ENCODE results near the gene SDCCAG8. TPM values are rescaled to one million over a fixed set of nuclear protein-coding genes. Genes with fewer than 3 reads are reported as not detected.

Gene SDCCAG8
- total RNA-seq, 1 experiment from 2014 or later = 10.0 TPM

- Histone ChIP-seq H3K9me3 (ENCODE audit: control insufficient read depth, low read depth, low read length) (no peaks in the 10 kb centered on the region), H3K23me2 (ENCODE audit: insufficient read length, low read depth, low read length, poor library complexity, severe bottlenecking) (no peaks in the 10 kb centered on the region), H3K4ac (ENCODE audit: low read depth, low read length) (no peak overlapping the region), H3K18ac (ENCODE audit: insufficient read length, low read depth, low read length) (no peak overlapping the region), H3K9ac (ENCODE audit: extremely low read depth, insufficient read length, low read length) (no peak overlapping the region), H4K5ac (ENCODE audit: insufficient read length, low read depth, low read length) (no peak overlapping the region), H3K79me1 (ENCODE audit: insufficient read depth, low read depth, low read length, poor library complexity, severe bottlenecking) (no peaks in the 10 kb centered on the region), H4K8ac (replicated peaks; ENCODE audit: insufficient read length, low read depth, low read length) (no peak overlapping the region), H3T11ph (ENCODE audit: low read length) (no peak overlapping the region), H3K79me2 (ENCODE audit: insufficient read depth, low read length) (no peaks in the 10 kb centered on the region), H2BK20ac (ENCODE audit: low read depth, low read length, poor library complexity, severe bottlenecking) (no peak overlapping the region), H3K14ac (ENCODE audit: insufficient read depth, low read length) (no peak overlapping the region), H2AK5ac (ENCODE audit: insufficient read length, low read length) (no peak overlapping the region), H3K4me1 (ENCODE audit: insufficient read depth, low read length) (no peaks in the 10 kb centered on the region; the same call in 1 of the 2 replicates), H2BK15ac (ENCODE audit: low read depth, low read length) (no peak overlapping the region), H2AFZ (ENCODE audit: low read length) (no peak overlapping the region), H3K56ac (ENCODE audit: insufficient read length, low read depth, low read length) (no peak overlapping the region), H4K20me1 (ENCODE audit: control insufficient read depth, insufficient read depth, insufficient read length) (no peaks in the 10 kb centered on the region), H3K23ac (ENCODE audit: insufficient read length, low read depth, low read length) (no peak overlapping the region), H3K27ac (ENCODE audit: insufficient read length, low read depth, low read length) (no peak overlapping the region), H2BK12ac (ENCODE audit: insufficient read length, low read depth, low read length) (no peak overlapping the region), H3K4me2 (ENCODE audit: insufficient read depth, insufficient read length, low read length) (no peak overlapping the region), H2BK120ac (ENCODE audit: low read depth, low read length, poor library complexity, severe bottlenecking) (no peak overlapping the region), H2BK5ac (ENCODE audit: insufficient read length, low read length) (no peak overlapping the region), H4K91ac (ENCODE audit: insufficient read length, low read depth, low read length) (no peak overlapping the region), H3K27me3 (ENCODE audit: insufficient read depth, low read length) (no peaks in the 10 kb centered on the region)
- DNase-seq = no peak
- TF ChIP-seq, protein P1, sequence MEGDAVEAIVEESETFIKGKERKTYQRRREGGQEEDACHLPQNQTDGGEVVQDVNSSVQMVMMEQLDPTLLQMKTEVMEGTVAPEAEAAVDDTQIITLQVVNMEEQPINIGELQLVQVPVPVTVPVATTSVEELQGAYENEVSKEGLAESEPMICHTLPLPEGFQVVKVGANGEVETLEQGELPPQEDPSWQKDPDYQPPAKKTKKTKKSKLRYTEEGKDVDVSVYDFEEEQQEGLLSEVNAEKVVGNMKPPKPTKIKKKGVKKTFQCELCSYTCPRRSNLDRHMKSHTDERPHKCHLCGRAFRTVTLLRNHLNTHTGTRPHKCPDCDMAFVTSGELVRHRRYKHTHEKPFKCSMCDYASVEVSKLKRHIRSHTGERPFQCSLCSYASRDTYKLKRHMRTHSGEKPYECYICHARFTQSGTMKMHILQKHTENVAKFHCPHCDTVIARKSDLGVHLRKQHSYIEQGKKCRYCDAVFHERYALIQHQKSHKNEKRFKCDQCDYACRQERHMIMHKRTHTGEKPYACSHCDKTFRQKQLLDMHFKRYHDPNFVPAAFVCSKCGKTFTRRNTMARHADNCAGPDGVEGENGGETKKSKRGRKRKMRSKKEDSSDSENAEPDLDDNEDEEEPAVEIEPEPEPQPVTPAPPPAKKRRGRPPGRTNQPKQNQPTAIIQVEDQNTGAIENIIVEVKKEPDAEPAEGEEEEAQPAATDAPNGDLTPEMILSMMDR (conservative IDR thresholded peaks at IDR 0.05) = no peak
- no CpG with 5 or more reads among the region's 8 CpGs for WGBS (ENCODE audit: extremely low coverage, insufficient read length, low lambda C conversion rate)
- Mint-ChIP-seq H3K36me3 (ENCODE audit: insufficient read depth in 1 of 3, low read depth in 3 of 3) (peaks cover 0 to 5% (median 2%) of the 10 kb centered on the region in 3 experiments; a peak in 3 of 7 replicates), H3K4me3 (no peak overlapping the region), H3K4me1 (peaks cover 0 to 12% of the 10 kb centered on the region in 2 experiments; a peak in 2 of 4 replicates), H3K27ac (no peak overlapping the region), H3K27me3 (ENCODE audit: low read depth) (no peaks in the 10 kb centered on the region), H3K9me3 (peaks cover 0 to 3% of the 10 kb centered on the region in 2 experiments; a peak in 1 of 5 replicates)
Measured at GRCh38 chr1:243433737-243434370, 178.0 kb downstream of the SDCCAG8 start.
